C1 segment of cervical spinal cord (tissue), 14 donors: ENCODE measurements around the gene UPK2.
A peak's percentile ranks its signal among the peaks of the same experiment; 100 is the strongest.
"Not testable (repeated sequence)": the region's sequence is repeated elsewhere in the genome, so short reads cannot be mapped to it uniquely, and the experiment has no call there.

Source experiments
- DNase-seq, 14 donors: peaks; one replicate each; lab custom pipeline; 2025; lab: John Stamatoyannopoulos, UW

UPK2 gene

DNA sequence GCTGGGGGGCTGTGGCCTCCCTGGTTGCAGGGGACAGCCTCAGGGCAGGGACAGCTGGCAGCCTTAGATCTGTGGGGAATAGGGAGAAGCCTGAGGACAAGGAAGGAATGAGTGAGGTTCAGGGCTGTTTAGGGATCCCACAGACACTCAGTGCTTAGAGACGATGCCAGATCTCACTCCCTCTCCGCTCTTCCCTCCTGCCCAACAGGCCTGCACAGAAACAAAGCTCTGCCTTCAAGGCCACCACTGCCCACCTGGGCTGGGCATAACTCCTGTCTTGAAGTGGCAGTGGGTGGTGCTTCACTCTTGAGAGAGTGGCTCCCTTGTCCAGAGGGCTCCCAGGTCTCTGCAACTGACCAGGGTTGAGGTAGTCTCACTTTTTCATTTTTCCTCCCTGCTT lies 28.7 kb downstream of the UPK2 start:
- no peak for DNase-seq

- DNase-seq, result no peak
Measured at GRCh38 chr11:118988280-118988679, 32.2 kb downstream of the UPK2 start.

DNA sequence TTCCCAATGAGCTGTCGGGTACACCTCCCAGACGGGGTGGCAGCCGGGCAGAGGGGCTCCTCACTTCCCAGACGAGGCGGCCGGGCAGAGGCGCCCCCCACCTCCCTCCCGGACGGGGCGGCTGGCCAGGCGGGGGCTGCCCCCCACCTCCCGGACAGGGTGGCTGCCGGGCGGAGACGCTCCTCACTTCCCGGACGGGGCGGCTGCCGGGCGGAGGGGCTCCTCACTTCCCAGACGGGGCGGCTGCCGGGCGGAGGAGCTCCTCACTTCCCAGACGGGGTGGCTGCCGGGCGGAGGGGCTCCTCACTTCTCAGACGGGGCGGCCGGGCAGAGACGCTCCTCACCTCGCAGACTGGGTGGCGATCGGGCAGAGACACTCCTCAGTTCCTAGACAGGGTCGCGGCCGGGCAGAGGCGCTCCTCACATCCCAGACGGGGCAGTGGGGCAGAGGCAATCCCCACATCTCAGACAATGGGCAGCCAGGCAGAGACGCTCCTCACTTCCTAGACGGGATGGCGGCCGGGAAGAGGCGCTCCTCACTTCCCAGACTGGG lies 35.5 kb downstream of the UPK2 start:
- DNase-seq, result not testable (repeated sequence)

DNA sequence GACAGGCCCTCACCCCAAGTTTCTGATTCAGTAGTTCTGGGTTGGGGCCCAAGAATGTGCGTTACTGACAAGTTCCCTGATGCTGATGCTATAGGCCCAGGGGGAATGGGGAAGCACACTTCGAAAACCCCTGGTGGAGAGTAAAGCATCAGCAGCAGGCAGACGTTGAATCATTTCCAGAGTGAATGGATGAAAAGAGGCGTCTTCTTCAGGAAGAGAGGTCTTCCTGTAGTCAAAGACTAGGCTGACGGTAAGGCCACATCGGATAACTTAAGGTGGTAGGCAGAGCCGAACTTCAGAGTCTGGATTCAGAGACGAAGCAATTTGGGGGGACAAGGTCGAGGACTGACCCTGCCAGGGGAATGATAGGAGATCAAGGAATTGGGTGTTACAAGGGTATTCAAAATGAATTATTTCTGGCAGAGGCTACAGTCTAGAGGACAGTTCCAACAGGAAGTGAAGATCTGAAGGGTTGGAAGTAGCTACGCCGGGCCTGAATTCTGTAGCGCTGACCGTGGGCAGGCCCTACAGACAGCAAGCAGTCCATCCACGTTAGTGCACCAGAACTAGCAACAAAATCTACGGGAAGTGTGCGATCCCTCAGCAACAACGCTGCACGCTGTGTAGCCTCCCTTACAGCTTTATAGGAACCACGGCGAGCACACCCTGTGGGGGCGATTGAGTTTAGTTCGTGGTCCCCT lies 41.0 kb downstream of the UPK2 start:
- DNase-seq, result peak in 5 of 14 donors; percentile 22 to 47 (median 31)

DNA sequence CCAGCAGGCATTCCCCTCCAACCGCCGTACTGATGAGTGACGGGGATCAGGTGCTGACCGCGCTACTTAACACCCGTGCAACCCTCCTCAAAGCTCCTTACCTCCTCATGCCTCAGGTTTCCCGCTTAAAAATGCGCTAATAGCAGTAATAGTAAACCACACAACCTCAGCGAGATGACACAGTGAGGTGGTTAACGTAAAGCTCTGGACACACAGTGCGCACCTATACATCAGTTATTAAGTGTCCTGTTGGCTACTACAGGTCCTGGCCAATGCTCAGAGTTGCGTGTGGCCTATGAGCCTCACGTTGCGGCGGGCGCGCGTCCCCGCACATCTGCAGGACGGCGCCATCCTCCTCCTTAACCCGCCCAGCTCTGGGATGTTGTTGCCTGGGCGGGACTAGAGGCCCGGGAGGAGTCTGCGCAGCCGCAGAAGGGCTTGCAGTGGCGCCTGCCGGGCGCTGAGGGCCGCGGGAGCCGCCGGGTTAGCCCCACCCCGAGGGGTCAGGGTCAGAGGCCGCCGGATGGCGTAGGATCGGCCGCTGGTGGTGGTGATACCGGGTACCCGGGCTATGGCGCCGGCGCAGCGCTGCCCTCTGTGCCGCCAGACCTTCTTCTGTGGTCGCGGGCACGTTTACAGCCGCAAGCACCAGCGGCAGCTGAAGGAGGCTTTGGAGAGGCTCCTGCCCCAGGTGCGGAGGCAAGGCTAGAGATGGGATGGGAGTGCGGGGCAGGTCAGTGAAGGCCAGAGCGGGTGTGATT lies 41.7 kb downstream of the UPK2 start, which contains the start of gene CENATAC:
Gene CENATAC (plus strand): TSS at position 512 of the 761 bp plus-strand sequence. CDS start 60 bp downstream, at position 572.
- DNase-seq, result peak; percentile 35 to 96 (median 92)

GRCh38 chr11:118998388-118998717 lies 42.3 kb downstream of the UPK2 start:
- peak in 1 of 14 donors; percentile 35 for DNase-seq

GRCh38 chr11:118998822-118999221 lies 42.7 kb downstream of the UPK2 start:
- no peak for DNase-seq

DNA sequence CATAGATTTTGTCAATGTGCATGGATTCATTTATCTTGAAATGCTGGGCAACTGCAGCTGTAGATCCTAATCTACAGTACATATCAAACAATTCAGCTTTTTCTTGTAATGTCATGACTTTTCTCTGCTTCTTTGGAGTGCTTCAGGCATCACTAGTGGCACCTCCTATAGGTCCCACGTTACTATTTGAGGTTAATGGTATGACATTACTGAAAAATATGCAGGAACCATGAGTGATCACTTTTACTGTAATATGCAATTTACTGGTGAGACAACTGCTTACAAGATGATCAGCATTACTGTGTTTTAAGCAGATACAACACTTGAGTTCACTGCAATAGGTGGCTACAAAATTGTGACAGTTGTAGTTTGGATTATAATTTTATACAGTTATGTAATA lies 44.8 kb downstream of the UPK2 start:
- no peak for DNase-seq

- no peak for DNase-seq
Measured at GRCh38 chr11:119006656-119007055, 50.6 kb downstream of the UPK2 start.
